Stomach (tissue), 9 donors: ENCODE data around the gene MYZAP. TPM values are rescaled to one million over a fixed set of nuclear protein-coding genes. Genes with fewer than 3 reads are reported as not detected.

Experiments
- DNase-seq, 2 donors: peaks; one replicate each; pipeline versions ENCODE4 v3.0.0 to v3.0.0-alpha.2; 2013 to 2019
- H3K27ac ChIP-seq, 5 donors: fragments of 200-600 bp in 4 of 5; sonication (generic) in 4 of 5; one replicate each; pipeline ENCODE4 v1.5.1; 2013 to 2019; ENCODE audit warnings: mild to moderate bottlenecking in 1 of 5, moderate library complexity in 1 of 5
- H3K27me3 ChIP-seq, 3 donors: fragments of 200-600 bp; sonication (generic); one replicate each; pipeline ENCODE4 v1.5.1; 2017 to 2019; ENCODE audit warnings: mixed run types in 1 of 3
- H3K36me3 ChIP-seq, 4 donors: fragments of 200-600 bp; sonication (generic); 1 replicate in 3 of 4; 2 replicates in 1 of 4; pipeline ENCODE4 v1.5.1; 2016 to 2019
- H3K4me1 ChIP-seq, 4 donors: fragments of 200-600 bp; sonication (generic); one replicate each; pipeline ENCODE4 v1.5.1; 2016 to 2019
- H3K4me3 ChIP-seq, 4 donors: fragments of 200-600 bp; sonication (generic) in 3 of 4; one replicate each; pipeline ENCODE4 v1.5.1; 2016 to 2019; ENCODE audit warnings: mild to moderate bottlenecking in 1 of 4
- H3K9me3 ChIP-seq, 4 donors: fragments of 200-600 bp; sonication (generic); one replicate each; pipeline ENCODE4 v1.5.1; 2016 to 2019
- EP300 ChIP-seq: sonication (generic); formaldehyde crosslinking; IDR thresholded peaks from one replicate; pipeline ENCODE4 v1.6.1; 2017; ENCODE audit warnings: antibody characterized with exemption
- POLR2A ChIP-seq, 4 donors: fragments of 450-650 bp; IDR thresholded peaks; one replicate each; pipeline ENCODE4 v1.6.1; 2016; ENCODE audit warnings: antibody characterized with exemption in 4 of 4, control low read depth in 2 of 4, mild to moderate bottlenecking in 1 of 4, moderate library complexity in 1 of 4
- POLR2AphosphoS5 ChIP-seq, 3 donors: sonication (generic); formaldehyde crosslinking; IDR thresholded peaks; one replicate each; pipeline ENCODE4 v1.6.1; 2016; ENCODE audit warnings: antibody characterized with exemption in 3 of 3
- WGBS, 5 donors: extraction: QIAGEN DNeasy Blood & Tissue Kit in 3 of 5; methylation state at CpG; one replicate each; pipeline versions ENCODE4 v1.1.5 to v1.1.7; 2013 to 2018; 5-methylcytosine and 5-hydroxymethylcytosine counted together
- intact Hi-C: fragments of 100-400 bp; cut with DNase I; formaldehyde crosslinking; loops from one replicate; pipeline ENCODE4 v1.15.1; 2023; ENCODE audit warnings: low total_unique reads
- polyA plus RNA-seq, 3 donors: library from polyadenylated mRNA; stranded (reverse); fragments of 200-250 nt; gene quantifications; one replicate each; pipeline ENCODE4 v1.2.3, GENCODE V29; 2013
- total RNA-seq, 5 donors: library from RNA; depleted of rRNA; stranded (reverse); fragments of >200 nt; gene quantifications; one replicate each; pipeline versions ENCODE4 v1.1.0 to v1.2.3, GENCODE V29; 2014 to 2016
- TF ChIP-seq, protein P1 (sequence below), 7 experiments: fragments of 450-650 bp in 4 of 7; fragments of 200-600 bp in 3 of 7; sonication (generic) in 3 of 7; IDR thresholded peaks; one replicate each; pipeline ENCODE4 v1.5.1; 2016 to 2019; ENCODE audit warnings: antibody characterized with exemption in 7 of 7, control low read depth in 2 of 7, mild to moderate bottlenecking in 1 of 7
- donor health status: healthy with polysubstance abuse.
- donor health status: Bipolar disorder and iron deficiency.
- donor health status: healthy.

The MYZAP gene
- total and polyA plus RNA-seq, 8 donors, result 9.4 to 59.8 (median 20.9) TPM; not detected in 1

DNA sequence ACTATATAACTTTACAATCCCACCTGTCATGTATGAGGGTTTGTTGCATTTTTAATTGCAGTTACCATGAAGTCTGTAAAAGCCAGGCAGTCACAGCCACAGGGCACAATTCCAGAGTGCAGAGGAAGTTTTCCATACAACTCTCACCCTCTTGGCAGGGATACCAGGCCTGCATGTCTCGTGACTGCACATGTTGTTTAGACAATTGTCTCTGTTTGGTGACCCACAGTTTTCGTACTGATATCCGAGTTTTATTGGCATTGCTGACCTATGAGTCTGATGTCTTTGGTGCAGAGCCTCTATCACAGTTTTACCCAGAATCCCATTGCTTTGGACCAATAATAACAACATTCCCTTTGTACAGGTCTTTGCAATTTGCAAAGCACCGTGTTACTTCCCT, 24.9 kb upstream of the MYZAP start:
- WGBS, 5 donors, result 22 to 34% (median 25%) methylated on average over 4 of the region's 4 CpGs
- peaks cover 0 to 15% (median 7%) of the 10 kb centered on the region in 4 donors for H3K4me1 ChIP-seq
- H3K4me3 ChIP-seq, result no peak overlapping the region
- no peaks in the 10 kb centered on the region for H3K36me3 ChIP-seq
- TF ChIP-seq EP300 (no peak), POLR2AphosphoS5 (IDR thresholded peaks at IDR 0.05) (peak in 2 of 3 donors; percentile 19 to 21), POLR2A (IDR thresholded peaks at IDR 0.05) (no peak)
- no peaks in the 10 kb centered on the region for H3K9me3 ChIP-seq
- H3K27ac ChIP-seq, result peak overlapping the region in 1 of 5 donors; percentile 59
- intact Hi-C loops, result loop anchor here (10.0 kb wide), 1 partner anchor 48 kb away; no protein-coding TSS in a partner anchor
- DNase-seq, result peak in 1 of 2 donors; percentile 67
- H3K27me3 ChIP-seq, result no peaks in the 10 kb centered on the region

DNA sequence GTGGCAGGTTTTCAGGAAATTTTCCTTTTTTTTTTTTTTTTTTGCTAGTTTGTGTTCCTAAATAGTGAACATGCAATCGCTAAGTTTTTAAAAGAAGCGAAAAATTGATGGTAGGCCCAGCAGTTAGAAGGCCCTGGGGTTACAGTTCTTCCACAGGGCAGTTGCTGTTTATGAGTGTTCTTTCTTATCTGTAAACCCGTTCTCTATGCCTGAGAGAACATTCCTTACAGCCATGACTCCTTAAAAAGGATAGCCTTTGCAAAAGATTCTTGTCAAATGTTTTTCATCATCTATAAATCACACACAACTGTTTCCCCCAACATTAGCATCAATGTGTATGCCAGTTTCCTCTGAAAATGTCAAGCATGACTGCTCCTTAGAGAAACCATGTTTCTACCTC, 23.8 kb upstream of the MYZAP start:
- no peak for DNase-seq
- no peaks in the 10 kb centered on the region for H3K9me3 ChIP-seq
- peaks cover 0 to 15% (median 7%) of the 10 kb centered on the region in 4 donors for H3K4me1 ChIP-seq
- no peak overlapping the region for H3K4me3 ChIP-seq
- no peaks in the 10 kb centered on the region for H3K27me3 ChIP-seq
- intact Hi-C loops, result loop anchor here (10.0 kb wide), 1 partner anchor 47 kb away; no protein-coding TSS in a partner anchor
- H3K36me3 ChIP-seq, result no peaks in the 10 kb centered on the region
- no peak overlapping the region for H3K27ac ChIP-seq
- WGBS, 5 donors, result 74 to 89% (median 85%) methylated on average over 3 of the region's 3 CpGs
- TF ChIP-seq, protein P1, sequence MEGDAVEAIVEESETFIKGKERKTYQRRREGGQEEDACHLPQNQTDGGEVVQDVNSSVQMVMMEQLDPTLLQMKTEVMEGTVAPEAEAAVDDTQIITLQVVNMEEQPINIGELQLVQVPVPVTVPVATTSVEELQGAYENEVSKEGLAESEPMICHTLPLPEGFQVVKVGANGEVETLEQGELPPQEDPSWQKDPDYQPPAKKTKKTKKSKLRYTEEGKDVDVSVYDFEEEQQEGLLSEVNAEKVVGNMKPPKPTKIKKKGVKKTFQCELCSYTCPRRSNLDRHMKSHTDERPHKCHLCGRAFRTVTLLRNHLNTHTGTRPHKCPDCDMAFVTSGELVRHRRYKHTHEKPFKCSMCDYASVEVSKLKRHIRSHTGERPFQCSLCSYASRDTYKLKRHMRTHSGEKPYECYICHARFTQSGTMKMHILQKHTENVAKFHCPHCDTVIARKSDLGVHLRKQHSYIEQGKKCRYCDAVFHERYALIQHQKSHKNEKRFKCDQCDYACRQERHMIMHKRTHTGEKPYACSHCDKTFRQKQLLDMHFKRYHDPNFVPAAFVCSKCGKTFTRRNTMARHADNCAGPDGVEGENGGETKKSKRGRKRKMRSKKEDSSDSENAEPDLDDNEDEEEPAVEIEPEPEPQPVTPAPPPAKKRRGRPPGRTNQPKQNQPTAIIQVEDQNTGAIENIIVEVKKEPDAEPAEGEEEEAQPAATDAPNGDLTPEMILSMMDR (IDR thresholded peaks at IDR 0.05), result no peak
- TF ChIP-seq POLR2AphosphoS5 (IDR thresholded peaks at IDR 0.05) (no peak), EP300 (no peak), POLR2A (IDR thresholded peaks at IDR 0.05) (no peak)

GRCh38 chr15:57568299-57568698, 23.4 kb upstream of the MYZAP start:
- TF ChIP-seq POLR2A (IDR thresholded peaks at IDR 0.05), result no peak
- no peak for TF ChIP-seq POLR2AphosphoS5 (IDR thresholded peaks at IDR 0.05)
- no peak for TF ChIP-seq EP300
- TF ChIP-seq, protein P1 (IDR thresholded peaks at IDR 0.05), result no peak
- Histone ChIP-seq H3K36me3 (no peaks in the 10 kb centered on the region), H3K27me3 (no peaks in the 10 kb centered on the region), H3K4me3 (no peak overlapping the region), H3K4me1 (peaks cover 0 to 15% (median 7%) of the 10 kb centered on the region in 4 donors), H3K9me3 (no peaks in the 10 kb centered on the region), H3K27ac (no peak overlapping the region)
- 88 to 96% (median 92%) methylated on average over 2 of the region's 2 CpGs for WGBS, 5 donors
- intact Hi-C loops, result loop anchor here (10.0 kb wide), 1 partner anchor 47 kb away; no protein-coding TSS in a partner anchor
- no peak for DNase-seq

DNA sequence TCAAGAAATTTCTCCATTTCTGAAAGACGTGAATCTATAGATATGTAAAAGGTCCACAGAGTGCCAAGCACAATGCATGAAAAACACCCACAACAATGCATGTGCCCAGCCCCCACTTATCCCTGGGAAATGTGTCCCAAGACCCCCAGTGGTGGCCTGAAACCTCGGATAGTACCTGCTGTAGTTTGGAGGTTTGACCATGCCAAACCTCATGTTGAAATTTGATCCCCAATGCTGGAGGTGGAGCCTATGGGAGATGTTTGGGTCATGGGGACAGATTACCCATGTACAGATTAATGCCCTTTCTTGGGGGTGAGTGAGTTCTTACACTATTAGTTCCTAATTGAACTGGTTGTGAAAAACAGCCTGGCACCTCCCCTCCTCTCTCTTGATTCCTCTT, 21.4 kb upstream of the MYZAP start:
- intact Hi-C loops, result no loop called here
- WGBS, 5 donors, result 62 to 81% (median 75%) methylated on average over 2 of the region's 2 CpGs

More for the DNA sequence above, 21.4 kb upstream of the MYZAP start:
- Histone ChIP-seq H3K27ac (no peak overlapping the region), H3K4me1 (peaks cover 0 to 11% (median 5%) of the 10 kb centered on the region in 4 donors), H3K4me3 (no peak overlapping the region), H3K9me3 (no peaks in the 10 kb centered on the region), H3K36me3 (no peaks in the 10 kb centered on the region), H3K27me3 (no peaks in the 10 kb centered on the region)
- TF ChIP-seq, protein P1 (IDR thresholded peaks at IDR 0.05), result no peak
- TF ChIP-seq POLR2AphosphoS5 (IDR thresholded peaks at IDR 0.05) (no peak), POLR2A (IDR thresholded peaks at IDR 0.05) (no peak), EP300 (no peak)
- DNase-seq, result no peak
